CD4-positive, CD25-positive, alpha-beta regulatory T cell (primary cell): ENCODE results near the gene AK1. TPM values are rescaled to one million over a fixed set of nuclear protein-coding genes. Genes with fewer than 3 reads are reported as not detected.

Experiments used
- ATAC-seq, 2 donors: fragments of 150-1000 bp; cut with Tn5 transposase; one replicate each; pipeline ENCODE4 v1.10.0; 2021; ENCODE audit warnings: low read depth in 2 of 2, moderate number of reproducible peaks in 2 of 2, moderate library complexity in 1 of 2
- DNase-seq, 3 donors: peaks; one replicate each; pipeline versions ENCODE4 v3.0.0 to v3.0.0-alpha.2; 2012 to 2022; ENCODE audit warnings: mixed read lengths in 1 of 3
- H3K27ac ChIP-seq: one replicate; pipeline ENCODE4 v1.7.0; 2013; ENCODE audit warnings: mild to moderate bottlenecking, low read length; ENCODE audit not compliant: insufficient read depth, poor library complexity, severe bottlenecking
- H3K27me3 ChIP-seq: one replicate; pipeline ENCODE4 v1.7.0; 2013; ENCODE audit warnings: low read length; ENCODE audit not compliant: control insufficient read depth, insufficient read depth
- H3K36me3 ChIP-seq: one replicate; pipeline ENCODE4 v1.7.0; 2013; ENCODE audit warnings: mild to moderate bottlenecking, low read length, moderate library complexity; ENCODE audit not compliant: control insufficient read depth, insufficient read depth
- H3K4me1 ChIP-seq: 2 replicates; pipeline ENCODE4 v1.7.0; 2013; ENCODE audit warnings: mild to moderate bottlenecking, low read length; ENCODE audit not compliant: insufficient read depth, control insufficient read depth, poor library complexity, severe bottlenecking
- H3K4me3 ChIP-seq: one replicate; pipeline ENCODE4 v1.7.0; 2013; ENCODE audit warnings: low read depth, mild to moderate bottlenecking, low read length, moderate library complexity
- H3K9me3 ChIP-seq, 2 experiments: 1 replicate in 1 of 2; 2 replicates in 1 of 2; pipeline ENCODE4 v1.7.0; 2013; ENCODE audit warnings: low read length in 2 of 2, mild to moderate bottlenecking in 1 of 2, moderate library complexity in 1 of 2; ENCODE audit not compliant: control insufficient read depth in 2 of 2
- H3K27ac Mint-ChIP-seq, 3 donors: one replicate each; pipeline ENCODE4 v1.8.0; 2020 to 2022; ENCODE audit warnings: mild to moderate bottlenecking in 3 of 3, mixed read lengths in 3 of 3, moderate library complexity in 2 of 3
- H3K27me3 Mint-ChIP-seq: one replicate; pipeline ENCODE4 v1.8.0; 2022; ENCODE audit warnings: mild to moderate bottlenecking, mixed read lengths
- H3K36me3 Mint-ChIP-seq: one replicate; pipeline ENCODE4 v1.8.0; 2020; ENCODE audit warnings: mixed read lengths
- H3K4me1 Mint-ChIP-seq, 4 donors: one replicate each; pipeline ENCODE4 v1.8.0; 2020 to 2022; ENCODE audit warnings: mixed read lengths in 4 of 4, mild to moderate bottlenecking in 1 of 4
- H3K4me3 Mint-ChIP-seq, 4 donors: one replicate each; pipeline ENCODE4 v1.8.0; 2020 to 2022; ENCODE audit warnings: mild to moderate bottlenecking in 4 of 4, mixed read lengths in 4 of 4, moderate library complexity in 3 of 4
- H3K9me3 Mint-ChIP-seq, 7 donors: one replicate each; pipeline ENCODE4 v1.8.0; 2020 to 2022; ENCODE audit warnings: mixed read lengths in 7 of 7, mild to moderate bottlenecking in 3 of 7, moderate library complexity in 2 of 7
- polyA plus RNA-seq, 4 donors: library from polyadenylated mRNA; unstranded; fragments of 300-500 nt; fragmentation: Illumina TruSeq; gene quantifications; one replicate each; pipeline ENCODE4 v1.2.3, GENCODE V29; 2021
- total RNA-seq: library from RNA; stranded (reverse); gene quantifications from one replicate; pipeline ENCODE4 v1.2.3, GENCODE V29; 2022

AK1 gene
- total and polyA plus RNA-seq, 5 donors from 2014 or later: 0.08 to 84.7 (median 0.29) TPM

DNA sequence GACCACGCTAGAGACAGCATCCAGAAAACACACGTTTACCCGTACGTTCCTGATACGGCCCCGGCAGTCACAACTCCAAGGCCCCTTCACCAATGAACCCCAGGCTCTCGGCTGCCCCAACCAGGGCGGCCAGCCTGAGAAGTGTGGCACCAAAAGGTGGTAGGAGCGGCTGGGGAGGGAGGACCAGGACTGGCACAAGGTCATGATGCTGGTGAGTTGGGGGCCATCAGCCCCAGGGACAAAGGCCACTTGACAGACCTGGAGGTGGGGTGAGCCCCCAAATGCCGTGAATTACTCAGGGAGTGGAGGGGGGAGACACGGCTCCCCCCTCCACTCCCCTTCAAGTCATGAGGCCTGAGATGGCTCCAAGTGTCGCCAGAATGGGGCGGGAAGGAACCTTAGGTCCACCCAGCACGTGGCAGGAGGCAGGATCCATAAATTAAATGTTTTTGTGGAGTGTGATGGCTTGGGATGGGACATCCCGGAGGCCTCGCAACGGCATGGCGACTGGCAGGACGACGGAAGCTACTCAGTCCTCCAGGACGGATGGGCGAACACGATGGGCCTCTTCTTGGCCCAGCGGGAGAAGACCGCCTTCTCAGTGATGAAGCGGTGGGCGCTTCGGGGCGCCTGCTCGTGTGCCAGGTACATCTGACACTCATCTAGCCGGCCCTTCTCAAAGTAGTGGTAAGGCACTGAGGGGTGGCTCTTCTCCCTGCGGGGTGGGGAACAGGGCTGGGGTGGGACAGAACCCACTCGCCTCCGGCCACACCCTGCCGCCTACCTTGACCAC lies 30.6 kb upstream of the AK1 start:
- no peaks in the 10 kb centered on the region for H3K27me3 Mint-ChIP-seq
- ATAC-seq (no peak), DNase-seq (no peak)
- Histone ChIP-seq H3K9me3 (no peaks in the 10 kb centered on the region), H3K4me3 (no peak overlapping the region), H3K36me3 (peaks cover 3% of the 10 kb centered on the region), H3K4me1 (peaks cover 73% of the 10 kb centered on the region), H3K27ac (peak overlapping the region; percentile 98), H3K27me3 (no peaks in the 10 kb centered on the region)
- H3K9me3 Mint-ChIP-seq: no peaks in the 10 kb centered on the region
- peak overlapping the region; percentile 84 to 100 (median 100) for H3K27ac Mint-ChIP-seq
- H3K4me1 Mint-ChIP-seq: peaks cover 4 to 70% (median 38%) of the 10 kb centered on the region in 4 donors
- H3K36me3 Mint-ChIP-seq: peaks cover 16% of the 10 kb centered on the region
- no peak overlapping the region for H3K4me3 Mint-ChIP-seq

DNA sequence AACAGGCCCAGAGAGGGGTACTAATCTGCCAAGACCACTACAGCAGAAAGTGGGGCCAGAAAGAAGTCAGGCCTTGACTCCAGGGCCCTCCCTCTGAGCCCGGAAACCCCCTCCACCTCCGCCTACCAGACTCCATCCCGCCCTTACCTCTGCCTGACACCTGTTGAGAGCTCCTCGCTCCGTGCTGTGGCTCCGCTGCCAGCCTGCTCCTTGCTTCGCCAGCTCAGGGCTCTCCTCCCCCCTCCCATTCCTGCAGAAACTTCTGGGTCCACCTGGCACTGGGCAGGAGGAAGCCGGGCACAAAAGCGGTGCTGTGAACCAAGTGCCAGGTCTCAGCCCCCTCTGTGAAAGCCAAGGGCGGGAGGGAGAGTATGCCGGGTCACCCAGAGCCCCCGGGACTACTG lies 28.3 kb upstream of the AK1 start:
- Histone ChIP-seq H3K27ac (peak overlapping the region; percentile 98), H3K9me3 (no peaks in the 10 kb centered on the region), H3K27me3 (no peaks in the 10 kb centered on the region), H3K4me1 (peaks cover 68% of the 10 kb centered on the region), H3K4me3 (peak overlapping the region; percentile 89), H3K36me3 (no peaks in the 10 kb centered on the region)
- DNase-seq (peak; percentile 67 to 85 (median 74)), ATAC-seq (peak; percentile 59 to 69)
- Mint-ChIP-seq H3K27ac (peak overlapping the region; percentile 100), H3K4me1 (peaks cover 4 to 69% (median 31%) of the 10 kb centered on the region in 4 donors), H3K9me3 (no peaks in the 10 kb centered on the region), H3K4me3 (peak overlapping the region; percentile 89 to 97 (median 95)), H3K36me3 (peaks cover 1% of the 10 kb centered on the region), H3K27me3 (no peaks in the 10 kb centered on the region)

DNA sequence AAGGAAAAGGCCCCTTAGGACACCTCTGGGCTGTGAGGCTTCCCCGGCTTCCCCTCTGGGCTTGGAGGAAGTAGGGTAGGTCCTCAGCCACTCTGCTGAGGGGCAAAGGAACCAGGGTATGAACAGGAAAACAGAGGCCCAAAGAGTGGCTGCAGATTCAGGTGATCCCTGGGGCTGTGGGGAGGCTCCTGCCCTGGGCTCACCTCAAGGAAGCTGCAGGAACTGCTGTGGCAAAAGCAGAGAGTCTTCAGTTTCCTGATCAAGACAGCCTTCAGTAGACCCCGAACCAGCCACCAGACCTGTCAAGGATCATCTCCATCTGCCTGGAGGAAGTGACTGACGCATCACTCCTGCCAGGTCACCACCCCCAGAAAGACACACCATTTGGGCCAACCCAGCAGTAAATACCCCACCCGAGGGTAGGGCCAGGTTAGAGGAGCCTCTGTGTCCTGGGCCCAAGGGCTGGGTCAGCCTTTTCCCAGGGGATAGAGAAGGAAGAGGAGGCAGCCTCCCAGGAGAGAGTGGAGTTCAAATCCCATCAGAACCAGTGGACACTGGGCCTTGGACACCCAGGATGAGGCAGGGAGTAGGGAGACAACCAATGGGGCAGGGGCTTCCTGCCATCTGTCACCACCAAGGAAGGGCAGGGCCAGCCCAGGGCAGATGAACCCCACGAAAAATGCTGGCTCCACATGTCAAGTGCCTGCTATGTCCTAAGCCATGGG lies 27.7 kb upstream of the AK1 start:
- Histone ChIP-seq H3K36me3 (no peaks in the 10 kb centered on the region), H3K9me3 (no peaks in the 10 kb centered on the region), H3K4me1 (peaks cover 63% of the 10 kb centered on the region), H3K4me3 (peak overlapping the region; percentile 89), H3K27me3 (no peaks in the 10 kb centered on the region), H3K27ac (peak overlapping the region; percentile 98)
- DNase-seq: peak; percentile 49 to 86 (median 57)
- Mint-ChIP-seq H3K36me3 (no peaks in the 10 kb centered on the region), H3K4me1 (peaks cover 4 to 64% (median 27%) of the 10 kb centered on the region in 4 donors), H3K27ac (peak overlapping the region; percentile 100), H3K4me3 (peak overlapping the region; percentile 89 to 97 (median 95)), H3K9me3 (no peaks in the 10 kb centered on the region), H3K27me3 (no peaks in the 10 kb centered on the region)
- ATAC-seq: peak; percentile 49 to 52

DNA sequence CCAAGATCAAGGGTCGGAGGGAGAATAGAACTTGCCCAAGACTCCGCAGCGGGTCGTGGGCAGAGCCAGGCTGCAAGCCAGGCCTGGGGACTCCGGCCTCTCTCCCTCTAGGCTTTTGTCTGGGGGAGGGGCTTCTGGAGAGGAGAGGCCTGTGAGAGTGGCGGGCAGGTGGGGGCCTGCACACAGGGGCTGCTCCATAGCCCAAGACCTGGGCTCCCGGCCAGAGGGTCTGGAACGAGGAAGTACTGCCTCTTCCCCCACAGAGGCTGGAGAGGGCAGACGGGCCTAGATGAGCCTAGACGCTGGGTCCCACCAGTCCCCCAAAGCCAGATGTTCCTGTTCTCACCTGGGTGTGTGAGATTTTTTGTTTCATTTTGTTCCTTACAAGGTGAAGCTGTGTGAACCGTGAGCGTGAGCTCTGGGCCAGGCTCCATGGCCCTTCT lies 27.1 kb upstream of the AK1 start:
- H3K27ac Mint-ChIP-seq: peak overlapping the region; percentile 100
- Histone ChIP-seq H3K4me3 (peak overlapping the region; percentile 89), H3K27ac (peak overlapping the region; percentile 98), H3K27me3 (no peaks in the 10 kb centered on the region), H3K36me3 (no peaks in the 10 kb centered on the region), H3K4me1 (peaks cover 63% of the 10 kb centered on the region), H3K9me3 (no peaks in the 10 kb centered on the region)
- peak overlapping the region; percentile 89 to 97 (median 95) for H3K4me3 Mint-ChIP-seq
- DNase-seq (no peak), ATAC-seq (no peak)
- H3K4me1 Mint-ChIP-seq: peaks cover 4 to 67% (median 27%) of the 10 kb centered on the region in 4 donors
- no peaks in the 10 kb centered on the region for H3K9me3 Mint-ChIP-seq
- no peaks in the 10 kb centered on the region for H3K27me3 Mint-ChIP-seq
- no peaks in the 10 kb centered on the region for H3K36me3 Mint-ChIP-seq

DNA sequence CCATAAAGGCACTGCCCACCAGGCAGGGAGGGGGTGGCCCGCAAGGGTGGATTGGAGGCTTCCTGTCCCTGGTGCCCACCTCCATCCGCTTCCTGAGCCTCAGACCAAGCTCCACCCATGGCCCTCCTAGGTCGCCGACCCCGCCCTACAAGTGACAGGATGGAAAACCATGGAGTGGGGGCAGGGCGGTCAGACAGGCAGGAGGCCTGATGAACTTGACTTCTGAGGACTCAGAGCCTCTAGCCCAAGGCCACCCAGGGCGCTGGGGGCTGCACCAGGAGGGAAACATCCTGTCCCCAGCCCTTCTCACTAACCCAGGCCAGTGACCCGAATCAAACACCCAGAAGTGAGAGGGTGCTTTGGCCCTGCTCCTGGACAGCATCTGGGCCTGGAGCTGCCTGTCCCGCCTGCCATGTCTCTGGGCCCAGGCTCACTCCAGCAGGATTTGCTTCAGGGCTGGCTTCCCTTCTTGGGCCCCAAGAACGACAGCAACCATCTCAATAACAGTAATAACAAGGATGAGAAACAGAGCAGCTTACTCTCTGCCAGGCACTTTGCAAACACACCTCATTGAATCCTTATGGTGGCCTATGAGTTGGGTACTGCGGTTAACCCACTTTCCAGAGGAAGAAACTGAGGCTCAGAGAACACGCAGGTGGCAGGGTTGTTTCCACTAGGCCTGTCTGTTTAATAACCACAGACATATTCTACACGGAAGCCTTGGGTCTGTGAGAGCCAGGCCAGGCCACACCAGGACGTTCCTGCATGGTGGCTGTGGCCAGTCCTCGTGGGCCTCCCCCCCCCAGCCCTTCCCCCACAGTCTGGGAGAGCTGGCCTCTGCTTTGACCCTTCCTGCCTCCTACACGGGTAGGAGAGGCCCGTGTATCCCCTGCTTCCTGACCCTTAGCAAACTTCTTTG lies 26.3 kb upstream of the AK1 start:
- H3K4me1 Mint-ChIP-seq: peaks cover 4 to 66% (median 27%) of the 10 kb centered on the region in 4 donors
- H3K4me3 ChIP-seq: peak overlapping the region; percentile 89
- H3K27me3 ChIP-seq: no peaks in the 10 kb centered on the region
- no peaks in the 10 kb centered on the region for H3K9me3 Mint-ChIP-seq
- peak overlapping the region; percentile 100 for H3K27ac Mint-ChIP-seq
- no peaks in the 10 kb centered on the region for H3K36me3 Mint-ChIP-seq
- peak overlapping the region; percentile 98 for H3K27ac ChIP-seq
- no peaks in the 10 kb centered on the region for H3K36me3 ChIP-seq
- H3K9me3 ChIP-seq: no peaks in the 10 kb centered on the region
- H3K4me1 ChIP-seq: peaks cover 66% of the 10 kb centered on the region
- H3K27me3 Mint-ChIP-seq: no peaks in the 10 kb centered on the region
- ATAC-seq (no peak), DNase-seq (peak in 2 of 3 donors; percentile 48 to 90)
- H3K4me3 Mint-ChIP-seq: peak overlapping the region; percentile 89 to 97 (median 95)

DNA sequence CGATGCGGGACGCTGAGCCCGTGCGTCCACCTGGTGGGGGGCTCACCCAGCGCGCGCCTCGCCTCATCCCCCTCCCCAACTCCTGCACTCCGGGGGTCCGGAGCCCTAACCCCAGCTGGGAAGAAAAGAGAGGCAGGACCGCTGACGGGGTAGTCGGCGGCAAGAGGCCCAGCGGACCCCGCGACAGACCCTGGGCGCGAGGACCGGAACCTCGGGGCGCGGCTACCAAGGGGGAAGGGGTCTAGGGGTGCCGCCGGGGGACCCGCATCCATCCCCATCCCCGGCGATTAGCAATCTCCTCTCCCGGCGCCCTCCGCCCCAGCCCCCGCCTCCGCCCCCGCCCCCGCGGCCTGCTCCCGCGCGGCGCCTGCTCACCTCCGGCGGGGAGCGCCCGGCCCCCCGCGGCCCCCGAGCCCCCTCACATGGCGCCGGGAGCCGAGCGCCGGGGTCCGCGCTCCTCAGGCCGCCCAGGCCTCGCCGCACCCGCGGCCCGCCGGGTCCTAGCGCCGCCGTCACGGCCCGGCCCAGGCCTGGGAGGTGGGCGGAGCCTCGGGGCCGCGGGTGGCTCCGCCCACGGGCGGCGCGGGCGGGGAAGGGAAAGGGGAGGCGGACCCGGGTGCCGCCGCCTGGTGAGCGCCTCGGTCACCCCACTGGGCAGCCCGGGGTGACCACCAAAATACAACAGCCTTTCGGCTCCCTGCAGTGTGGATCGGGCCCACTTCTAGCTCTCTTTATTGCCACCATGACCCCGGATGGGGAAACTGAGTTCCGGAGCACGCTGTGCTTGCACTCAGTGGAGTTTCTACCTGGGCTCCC lies 21.9 kb upstream of the AK1 start, which contains the start of gene ST6GALNAC6:
ST6GALNAC6 (minus strand) TSS at position 476 of the 816 bp plus-strand sequence. CDS start 1,622 bp downstream, outside the sequence.
- DNase-seq (peak; percentile 59 to 71 (median 70)), ATAC-seq (peak; percentile 82 to 86)
- Mint-ChIP-seq H3K4me1 (peaks cover 0 to 58% (median 18%) of the 10 kb centered on the region in 4 donors), H3K36me3 (peaks cover 22% of the 10 kb centered on the region), H3K27me3 (no peaks in the 10 kb centered on the region), H3K27ac (peak within 1 kb of the TSS; percentile 83 to 89 (median 85)), H3K4me3 (peak within 1 kb of the TSS; percentile 89 to 93 (median 92)), H3K9me3 (peaks cover 0 to 9% (median 0%) of the 10 kb centered on the region in 7 donors)
- Histone ChIP-seq H3K27me3 (no peaks in the 10 kb centered on the region), H3K4me1 (peaks cover 55% of the 10 kb centered on the region), H3K27ac (peak within 1 kb of the TSS; percentile 63), H3K4me3 (peak within 1 kb of the TSS; percentile 75), H3K9me3 (peaks cover 6 to 15% of the 10 kb centered on the region in 2 experiments), H3K36me3 (peaks cover 19% of the 10 kb centered on the region)
